Measurements from ENCODE around the gene CDH23. TPM values are rescaled to one million over a fixed set of nuclear protein-coding genes. Genes with fewer than 3 reads are reported as not detected.

CDH23 gene
- total RNA-seq, 2 experiments from 2014 or later: 4.6 to 5.2 TPM

DNA sequence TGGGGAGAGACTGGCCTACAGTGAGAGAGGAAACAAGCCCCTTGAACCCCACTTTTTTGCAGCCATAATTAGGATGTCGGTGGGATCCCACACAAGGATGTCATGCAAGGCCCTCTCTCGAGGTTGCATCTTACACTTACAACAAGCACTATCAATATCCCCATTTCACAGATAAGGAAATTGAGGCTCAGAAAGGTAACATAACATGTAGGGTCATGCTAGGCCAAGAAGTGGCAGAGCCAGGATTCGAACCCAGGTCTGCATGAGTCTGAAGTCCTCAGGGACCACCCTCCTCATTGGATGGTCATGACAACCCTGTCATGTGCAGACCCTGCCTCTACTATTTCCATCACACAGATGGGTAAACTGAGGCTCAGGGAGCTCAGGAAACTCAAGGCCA is 199.4 kb downstream of the CDH23 start:
- Histone ChIP-seq H3K4me3 (ENCODE audit: low read length) (no peak overlapping the region), H3K4me1 (ENCODE audit: insufficient read depth, low read length) (no peaks in the 10 kb centered on the region), H3K27me3 (ENCODE audit: control insufficient read depth in 1 of 2, insufficient read depth in 2 of 2, low read length in 2 of 2) (no peaks in the 10 kb centered on the region), H3K36me3 (ENCODE audit: insufficient read depth, low read length) (no peaks in the 10 kb centered on the region), H3K27ac (ENCODE audit: low read depth in 1 of 2, low read length in 2 of 2) (no peak overlapping the region), H3K9me3 (ENCODE audit: control insufficient read depth in 1 of 2, insufficient read depth in 1 of 2, low read length in 2 of 2) (no peaks in the 10 kb centered on the region)
- no peak overlapping the region for H3K4me3 Mint-ChIP-seq
- no peak overlapping the region for H3K27ac Mint-ChIP-seq
- intact Hi-C loops (cut with DNase I, micrococcal nuclease): no loop called here
- no peaks in the 10 kb centered on the region for H3K27me3 Mint-ChIP-seq
- ATAC-seq (ENCODE audit: poor library complexity) (no peak), DNase-seq (no peak)
- no peaks in the 10 kb centered on the region for H3K4me1 Mint-ChIP-seq (ENCODE audit: low read depth)
- H3K9me3 Mint-ChIP-seq: no peaks in the 10 kb centered on the region
- POLR2A ChIA-PET: no interaction called here
- CTCF ChIA-PET: no interaction called here
- H3K36me3 Mint-ChIP-seq (ENCODE audit: low read depth): no peaks in the 10 kb centered on the region
- TF ChIP-seq, protein P1, sequence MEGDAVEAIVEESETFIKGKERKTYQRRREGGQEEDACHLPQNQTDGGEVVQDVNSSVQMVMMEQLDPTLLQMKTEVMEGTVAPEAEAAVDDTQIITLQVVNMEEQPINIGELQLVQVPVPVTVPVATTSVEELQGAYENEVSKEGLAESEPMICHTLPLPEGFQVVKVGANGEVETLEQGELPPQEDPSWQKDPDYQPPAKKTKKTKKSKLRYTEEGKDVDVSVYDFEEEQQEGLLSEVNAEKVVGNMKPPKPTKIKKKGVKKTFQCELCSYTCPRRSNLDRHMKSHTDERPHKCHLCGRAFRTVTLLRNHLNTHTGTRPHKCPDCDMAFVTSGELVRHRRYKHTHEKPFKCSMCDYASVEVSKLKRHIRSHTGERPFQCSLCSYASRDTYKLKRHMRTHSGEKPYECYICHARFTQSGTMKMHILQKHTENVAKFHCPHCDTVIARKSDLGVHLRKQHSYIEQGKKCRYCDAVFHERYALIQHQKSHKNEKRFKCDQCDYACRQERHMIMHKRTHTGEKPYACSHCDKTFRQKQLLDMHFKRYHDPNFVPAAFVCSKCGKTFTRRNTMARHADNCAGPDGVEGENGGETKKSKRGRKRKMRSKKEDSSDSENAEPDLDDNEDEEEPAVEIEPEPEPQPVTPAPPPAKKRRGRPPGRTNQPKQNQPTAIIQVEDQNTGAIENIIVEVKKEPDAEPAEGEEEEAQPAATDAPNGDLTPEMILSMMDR (IDR thresholded peaks at IDR 0.05): no peak

DNA sequence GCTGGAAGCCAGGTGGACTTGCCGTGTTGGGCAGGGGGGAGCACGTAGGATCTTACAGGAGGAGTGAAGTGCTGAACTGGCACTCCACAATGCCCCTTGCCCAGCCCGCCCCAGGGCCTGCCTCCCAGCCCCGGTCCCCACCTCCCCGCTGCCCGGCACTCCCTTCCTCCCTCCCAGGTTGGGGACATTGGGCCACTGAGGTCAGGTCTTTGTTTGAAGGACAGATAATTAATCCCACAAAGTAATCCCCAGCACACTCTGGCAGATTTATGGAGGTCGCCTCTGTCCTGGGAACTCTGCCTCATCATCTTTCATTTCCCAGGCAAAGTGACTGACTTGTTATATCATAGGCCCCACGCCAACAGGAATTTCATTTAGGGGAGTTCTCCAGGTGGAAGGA is 200.0 kb downstream of the CDH23 start:
- H3K36me3 Mint-ChIP-seq (ENCODE audit: low read depth): no peaks in the 10 kb centered on the region
- no peaks in the 10 kb centered on the region for H3K36me3 ChIP-seq (ENCODE audit: insufficient read depth, low read length)
- no peaks in the 10 kb centered on the region for H3K27me3 ChIP-seq (ENCODE audit: control insufficient read depth in 1 of 2, insufficient read depth in 2 of 2, low read length in 2 of 2)
- H3K27ac ChIP-seq (ENCODE audit: low read depth in 1 of 2, low read length in 2 of 2): no peak overlapping the region
- no peak overlapping the region for H3K27ac Mint-ChIP-seq
- intact Hi-C loops (cut with DNase I, micrococcal nuclease): no loop called here
- TF ChIP-seq, protein P1 (IDR thresholded peaks at IDR 0.05): no peak
- H3K9me3 ChIP-seq (ENCODE audit: control insufficient read depth in 1 of 2, insufficient read depth in 1 of 2, low read length in 2 of 2): no peaks in the 10 kb centered on the region
- no peaks in the 10 kb centered on the region for H3K4me1 ChIP-seq (ENCODE audit: insufficient read depth, low read length)
- ATAC-seq (ENCODE audit: poor library complexity): no peak
- DNase-seq: no peak
- POLR2A ChIA-PET: no interaction called here
- H3K9me3 Mint-ChIP-seq: no peaks in the 10 kb centered on the region
- H3K27me3 Mint-ChIP-seq: no peaks in the 10 kb centered on the region
- no peaks in the 10 kb centered on the region for H3K4me1 Mint-ChIP-seq (ENCODE audit: low read depth)
- H3K4me3 Mint-ChIP-seq: no peak overlapping the region
- H3K4me3 ChIP-seq (ENCODE audit: low read length): no peak overlapping the region
- CTCF ChIA-PET: no interaction called here

DNA sequence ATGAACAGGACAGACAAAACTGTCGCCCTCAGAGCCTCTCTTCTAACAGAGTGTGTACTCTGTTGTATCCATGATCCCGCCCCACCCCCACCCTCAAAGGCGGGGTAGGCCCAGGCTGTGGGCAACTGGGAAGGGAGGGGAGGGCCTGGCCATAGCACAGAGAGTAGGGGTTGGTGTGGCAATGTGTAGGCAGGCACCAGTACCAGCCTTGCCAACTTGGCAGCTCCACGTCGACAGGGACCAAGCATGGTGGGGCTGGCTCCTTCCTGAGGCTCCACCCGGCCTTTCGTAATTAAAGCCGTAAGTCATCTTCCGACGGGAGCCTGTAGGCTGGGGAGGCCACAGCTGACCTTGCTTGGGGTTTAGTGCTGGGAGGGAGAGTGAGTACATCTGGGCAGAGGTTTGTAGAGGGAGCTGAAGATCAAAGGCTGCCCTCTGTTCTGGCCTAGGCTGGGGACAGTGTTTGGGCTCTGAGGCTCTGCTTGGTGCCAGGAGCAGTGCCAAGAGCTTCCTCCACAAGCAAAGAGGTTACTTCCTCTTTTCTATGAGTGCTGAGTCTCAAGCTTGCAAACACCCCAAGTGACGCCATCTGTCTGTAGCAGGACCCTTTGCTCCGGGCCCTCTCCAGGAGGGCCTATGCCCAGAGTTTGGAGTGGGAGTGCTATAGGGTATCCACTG is 201.2 kb downstream of the CDH23 start:
- Histone ChIP-seq H3K4me3 (ENCODE audit: low read length) (no peak overlapping the region), H3K27me3 (ENCODE audit: control insufficient read depth in 1 of 2, insufficient read depth in 2 of 2, low read length in 2 of 2) (no peaks in the 10 kb centered on the region), H3K27ac (ENCODE audit: low read depth in 1 of 2, low read length in 2 of 2) (no peak overlapping the region), H3K36me3 (ENCODE audit: insufficient read depth, low read length) (no peaks in the 10 kb centered on the region), H3K9me3 (ENCODE audit: control insufficient read depth in 1 of 2, insufficient read depth in 1 of 2, low read length in 2 of 2) (no peaks in the 10 kb centered on the region), H3K4me1 (ENCODE audit: insufficient read depth, low read length) (no peaks in the 10 kb centered on the region)
- ChIA-PET POLR2A (no interaction called here), CTCF (no interaction called here)
- TF ChIP-seq, protein P1 (IDR thresholded peaks at IDR 0.05): no peak
- no peak for ATAC-seq (ENCODE audit: poor library complexity)
- H3K4me1 Mint-ChIP-seq (ENCODE audit: low read depth): no peaks in the 10 kb centered on the region
- no peaks in the 10 kb centered on the region for H3K36me3 Mint-ChIP-seq (ENCODE audit: low read depth)
- no peak overlapping the region for H3K27ac Mint-ChIP-seq
- peak in 3 of 14 experiments; percentile 3 to 58 (median 45) for DNase-seq
- no peaks in the 10 kb centered on the region for H3K27me3 Mint-ChIP-seq
- H3K4me3 Mint-ChIP-seq: no peak overlapping the region
- intact Hi-C loops (cut with DNase I, micrococcal nuclease): no loop called here
- no peaks in the 10 kb centered on the region for H3K9me3 Mint-ChIP-seq
